Thyroid gland (tissue), 4 donors: ENCODE measurements around the gene GRIFIN. TPM values are rescaled to one million over a fixed set of nuclear protein-coding genes. Genes with fewer than 3 reads are reported as not detected.

Experiments used
- DNase-seq, 2 donors: peaks; one replicate each; pipeline ENCODE4 v3.0.0-alpha.2; 2019
- H3K27ac ChIP-seq, 3 donors: fragments of 200-600 bp; sonication (generic); 1 replicate in 2 of 3; 2 replicates in 1 of 3; pipeline ENCODE4 v1.5.1; 2016 to 2019; ENCODE audit warnings: mild to moderate bottlenecking in 1 of 3, moderate library complexity in 1 of 3
- H3K27me3 ChIP-seq: fragments of 200-600 bp; sonication (generic); one replicate; pipeline ENCODE4 v1.5.1; 2019
- H3K36me3 ChIP-seq, 2 donors: fragments of 200-600 bp; sonication (generic); one replicate each; pipeline ENCODE4 v1.5.1; 2016 to 2019
- H3K4me1 ChIP-seq, 2 donors: fragments of 200-600 bp; sonication (generic); one replicate each; pipeline ENCODE4 v1.5.1; 2017 to 2019
- H3K4me3 ChIP-seq, 3 donors: fragments of 200-600 bp; sonication (generic); replicated peaks in 1 of 3; 1 replicate in 2 of 3; 2 replicates in 1 of 3; pipeline ENCODE4 v1.5.1; 2016; ENCODE audit warnings: mild to moderate bottlenecking in 1 of 3
- H3K9me3 ChIP-seq: fragments of 200-600 bp; sonication (generic); one replicate; pipeline ENCODE4 v1.5.1; 2017
- POLR2A ChIP-seq, 2 donors: fragments of 450-650 bp; IDR thresholded peaks; one replicate each; pipeline ENCODE4 v1.6.1; 2017; ENCODE audit warnings: antibody characterized with exemption in 2 of 2, mild to moderate bottlenecking in 2 of 2, moderate library complexity in 1 of 2
- WGBS, 2 donors: methylation state at CpG; one replicate each; pipeline ENCODE4 v1.1.5; 2017; 5-methylcytosine and 5-hydroxymethylcytosine counted together
- intact Hi-C: fragments of 100-400 bp; cut with DNase I; formaldehyde crosslinking; loops from one replicate; pipeline ENCODE4 v1.15.1; 2023
- total RNA-seq, 4 donors: library from RNA; depleted of rRNA; stranded (reverse); fragments of >200 nt; gene quantifications; one replicate each; pipeline ENCODE4 v1.2.3, GENCODE V29; 2016
- TF ChIP-seq, protein P1 (sequence below), 6 experiments: fragments of 200-600 bp in 3 of 6; fragments of 450-650 bp in 3 of 6; sonication (generic) in 3 of 6; IDR thresholded peaks; one replicate each; pipeline ENCODE4 v1.5.1; 2016 to 2019; ENCODE audit warnings: antibody characterized with exemption in 6 of 6, mild to moderate bottlenecking in 2 of 6, inconsistent platforms in 1 of 6, moderate library complexity in 1 of 6

Gene GRIFIN
- total RNA-seq, 4 donors from 2014 or later = not detected

GRCh38 chr7:2512713-2513112 lies 36.5 kb upstream of the GRIFIN start:
- 83 to 86% methylated on average over 3 of the region's 3 CpGs for WGBS, 2 donors
- no peaks in the 10 kb centered on the region for H3K36me3 ChIP-seq
- TF ChIP-seq, protein P1, sequence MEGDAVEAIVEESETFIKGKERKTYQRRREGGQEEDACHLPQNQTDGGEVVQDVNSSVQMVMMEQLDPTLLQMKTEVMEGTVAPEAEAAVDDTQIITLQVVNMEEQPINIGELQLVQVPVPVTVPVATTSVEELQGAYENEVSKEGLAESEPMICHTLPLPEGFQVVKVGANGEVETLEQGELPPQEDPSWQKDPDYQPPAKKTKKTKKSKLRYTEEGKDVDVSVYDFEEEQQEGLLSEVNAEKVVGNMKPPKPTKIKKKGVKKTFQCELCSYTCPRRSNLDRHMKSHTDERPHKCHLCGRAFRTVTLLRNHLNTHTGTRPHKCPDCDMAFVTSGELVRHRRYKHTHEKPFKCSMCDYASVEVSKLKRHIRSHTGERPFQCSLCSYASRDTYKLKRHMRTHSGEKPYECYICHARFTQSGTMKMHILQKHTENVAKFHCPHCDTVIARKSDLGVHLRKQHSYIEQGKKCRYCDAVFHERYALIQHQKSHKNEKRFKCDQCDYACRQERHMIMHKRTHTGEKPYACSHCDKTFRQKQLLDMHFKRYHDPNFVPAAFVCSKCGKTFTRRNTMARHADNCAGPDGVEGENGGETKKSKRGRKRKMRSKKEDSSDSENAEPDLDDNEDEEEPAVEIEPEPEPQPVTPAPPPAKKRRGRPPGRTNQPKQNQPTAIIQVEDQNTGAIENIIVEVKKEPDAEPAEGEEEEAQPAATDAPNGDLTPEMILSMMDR (IDR thresholded peaks at IDR 0.05) = no peak
- TF ChIP-seq POLR2A (IDR thresholded peaks at IDR 0.05) = no peak
- H3K27me3 ChIP-seq = no peaks in the 10 kb centered on the region
- DNase-seq = no peak
- no peaks in the 10 kb centered on the region for H3K9me3 ChIP-seq
- peaks cover 0 to 42% of the 10 kb centered on the region in 2 donors for H3K4me1 ChIP-seq
- H3K27ac ChIP-seq = no peak overlapping the region
- intact Hi-C loops = no loop called here
- H3K4me3 ChIP-seq = no peak overlapping the region

- Histone ChIP-seq H3K27ac (peak overlapping the region in 1 of 3 donors; percentile 30), H3K27me3 (no peaks in the 10 kb centered on the region), H3K4me3 (no peak overlapping the region), H3K4me1 (peaks cover 0 to 45% of the 10 kb centered on the region in 2 donors), H3K9me3 (no peaks in the 10 kb centered on the region), H3K36me3 (no peaks in the 10 kb centered on the region)
- DNase-seq = no peak
- intact Hi-C loops = no loop called here
- 50 to 57% methylated on average over 11 to 12 of the region's 12 CpGs for whole genome bisulfite sequencing, 2 donors
- no peak for TF ChIP-seq POLR2A (IDR thresholded peaks at IDR 0.05)
- TF ChIP-seq, protein P1 (IDR thresholded peaks at IDR 0.05) = no peak
Measured at GRCh38 chr7:2512179-2512661, 36.0 kb upstream of the GRIFIN start.

DNA sequence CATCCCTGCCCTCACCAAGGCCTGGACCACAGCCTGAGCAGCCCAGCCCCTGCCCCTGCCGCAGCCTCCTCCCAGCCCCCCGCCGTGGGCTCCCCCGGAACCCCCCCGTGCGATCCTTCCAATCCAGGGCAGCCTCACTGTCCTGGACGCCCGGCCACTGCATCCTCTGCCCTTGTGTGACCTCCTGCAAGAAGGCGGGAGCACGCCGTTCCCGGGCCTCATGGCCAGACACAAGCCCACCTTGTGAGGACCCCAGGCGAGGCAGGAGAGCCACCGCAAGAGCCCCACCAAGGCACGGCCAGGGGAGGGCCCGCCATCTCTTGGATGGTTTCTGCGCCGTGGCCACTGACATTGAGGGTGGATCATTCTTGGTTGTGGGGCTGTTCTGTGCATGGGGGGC lies 35.6 kb upstream of the GRIFIN start:
- Histone ChIP-seq H3K9me3 (no peaks in the 10 kb centered on the region), H3K36me3 (no peaks in the 10 kb centered on the region), H3K4me3 (no peak overlapping the region), H3K27ac (peak overlapping the region in 2 of 3 donors; percentile 30 to 38), H3K4me1 (peaks cover 0 to 45% of the 10 kb centered on the region in 2 donors), H3K27me3 (no peaks in the 10 kb centered on the region)
- WGBS, 2 donors = 58% methylated on average over 7 of the region's 18 CpGs; no CpG with 5 or more reads in 1 of the 2 donors
- TF ChIP-seq, protein P1 (IDR thresholded peaks at IDR 0.05) = no peak
- no peak for TF ChIP-seq POLR2A (IDR thresholded peaks at IDR 0.05)
- intact Hi-C loops = no loop called here
- no peak for DNase-seq

DNA sequence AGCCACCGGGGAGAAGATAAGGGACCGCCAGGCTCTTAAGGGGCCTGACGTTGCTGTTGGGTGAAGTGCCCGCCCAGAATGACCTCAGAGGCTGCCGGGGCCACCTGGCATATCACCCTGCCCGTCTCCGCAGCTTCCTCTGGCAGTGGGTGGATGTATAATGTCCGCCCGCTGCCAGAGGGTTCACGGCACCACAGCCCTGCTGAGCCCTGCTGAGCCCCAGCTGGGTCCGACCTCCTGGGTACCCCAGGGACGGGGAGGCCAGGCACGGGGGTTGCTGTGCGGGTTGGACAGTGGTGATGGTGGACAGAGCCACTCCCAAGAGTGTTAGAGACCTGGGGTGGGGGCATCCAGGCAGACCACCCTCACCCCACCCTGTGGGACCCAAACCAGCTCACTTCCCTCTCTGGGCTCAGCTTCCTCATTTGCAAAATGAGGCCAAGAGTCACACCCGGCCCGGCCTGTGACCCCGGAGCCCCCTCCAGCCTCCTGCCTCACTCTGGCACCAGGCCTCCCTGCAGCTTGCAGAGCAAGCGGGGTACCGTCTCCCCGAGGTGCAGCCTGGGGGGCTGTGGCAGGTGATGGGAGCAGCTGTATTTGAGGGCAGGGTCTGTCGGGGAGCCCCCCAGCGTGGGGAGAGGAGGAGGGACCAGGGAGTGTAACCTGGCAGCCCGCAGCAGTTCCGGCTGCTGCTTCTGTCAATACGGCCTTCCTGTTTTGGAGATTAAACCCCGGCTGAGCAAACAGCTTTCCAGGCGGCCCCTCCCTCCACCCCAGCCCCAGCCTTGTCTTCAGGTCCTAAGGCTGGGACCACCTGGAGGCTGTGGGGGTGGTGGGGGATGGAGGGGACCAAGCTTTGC lies 34.9 kb upstream of the GRIFIN start:
- no peaks in the 10 kb centered on the region for H3K36me3 ChIP-seq
- H3K4me3 ChIP-seq = no peak overlapping the region
- intact Hi-C loops = no loop called here
- no peaks in the 10 kb centered on the region for H3K9me3 ChIP-seq
- DNase-seq = no peak
- peaks cover 0 to 45% of the 10 kb centered on the region in 2 donors for H3K4me1 ChIP-seq
- TF ChIP-seq POLR2A (IDR thresholded peaks at IDR 0.05) = no peak
- TF ChIP-seq, protein P1 (IDR thresholded peaks at IDR 0.05) = no peak
- 49 to 62% methylated on average over 9 to 20 of the region's 27 CpGs for WGBS, 2 donors
- H3K27ac ChIP-seq = peak overlapping the region in 2 of 3 donors; percentile 30 to 38
- H3K27me3 ChIP-seq = no peaks in the 10 kb centered on the region
